ENCODE results near the gene OTUD7B. TPM values are rescaled to one million over a fixed set of nuclear protein-coding genes. Genes with fewer than 3 reads are reported as not detected.
A peak's percentile ranks its signal among the peaks of the same experiment; 100 is the strongest.

The OTUD7B gene
- total and polyA plus RNA-seq, 9 of the 15 experiments (the other 6 are each of a cell fraction or from before 2014, with no cell fraction given), result 0.96 to 18.8 (median 7.4) TPM

DNA sequence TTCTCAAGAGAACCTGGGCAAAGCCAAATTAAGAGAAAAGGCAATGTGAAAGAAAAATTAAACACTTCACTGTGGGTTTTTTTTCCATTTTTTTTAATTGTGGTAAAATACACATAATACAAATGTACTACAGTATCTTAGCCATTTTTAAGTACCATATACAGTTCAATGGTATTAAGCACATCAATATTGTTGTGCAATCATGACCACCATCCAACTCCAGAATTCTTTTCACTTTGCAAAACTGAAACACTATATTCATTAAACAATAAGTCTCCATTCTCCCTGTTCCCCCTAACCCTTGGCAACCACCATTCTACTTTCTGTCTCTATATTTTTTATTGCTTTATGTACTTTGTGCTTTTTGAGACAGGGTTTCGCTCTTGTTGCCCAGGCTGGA is 17.8 kb upstream of the OTUD7B start:
- no TSS peak for BruUV-seq (replicated peaks)
- FAIRE-seq (no peak), ATAC-seq (no peak), DNase-seq (ENCODE audit: extremely low read depth in 1 of 4, low spot score in 3 of 4) (no peak)
- Histone ChIP-seq H3K79me2 (ENCODE audit: control insufficient read depth, insufficient read depth, low read length) (no peaks in the 10 kb centered on the region), H2AFZ (ENCODE audit: low read depth, low read length) (no peak overlapping the region), H3K4me3 (no peak overlapping the region), H3K36me3 (ENCODE audit: control insufficient read depth, insufficient read depth, low read length) (no peaks in the 10 kb centered on the region), H4K20me1 (replicated peaks; ENCODE audit: control insufficient read depth, insufficient read depth, low read length) (no peaks in the 10 kb centered on the region), H3K9ac (ENCODE audit: insufficient read depth in 1 of 2, low read depth in 2 of 2, low read length in 2 of 2) (no peak overlapping the region), H3K27ac (ENCODE audit: extremely low read depth, low read depth, low read length) (no peak overlapping the region), H3K4me2 (ENCODE audit: insufficient read depth, low read length) (no peak overlapping the region), H3K27me3 (ENCODE audit: control insufficient read depth in 2 of 2, insufficient read depth in 2 of 2, low read length in 2 of 2) (no peaks in the 10 kb centered on the region), H3K4me1 (replicated peaks in 1 of 2; ENCODE audit: control insufficient read depth in 2 of 2, insufficient read depth in 2 of 2, low read length in 2 of 2) (no peaks in the 10 kb centered on the region; a peak in 1 of 5 replicates), H3K9me1 (ENCODE audit: control insufficient read depth, insufficient read depth, low read length) (no peaks in the 10 kb centered on the region), H3K9me3 (replicated peaks; ENCODE audit: control insufficient read depth, insufficient read depth, low read depth, low read length) (no peaks in the 10 kb centered on the region)
- in situ Hi-C loops (cut with MboI), result no loop called here
- no peak for TF ChIP-seq FOXJ3 (CRISPR knock-in tag; IDR thresholded peaks at IDR 0.05)
- TF ChIP-seq CEBPB (tag; IDR thresholded peaks at IDR 0.05), result peak; percentile 51; the same call in 1 of the 2 replicates
- intact Hi-C loops (cut with micrococcal nuclease), result no loop called here
- POLR2A ChIA-PET, result no interaction called here
- WGBS (ENCODE audit: insufficient coverage, low coverage, missing lambda C conversion rate), result 60% methylated on average over 1 of the region's 1 CpG
- CTCF ChIA-PET (ENCODE audit: low intra/inter-chr PET ratio), result no interaction called here

DNA sequence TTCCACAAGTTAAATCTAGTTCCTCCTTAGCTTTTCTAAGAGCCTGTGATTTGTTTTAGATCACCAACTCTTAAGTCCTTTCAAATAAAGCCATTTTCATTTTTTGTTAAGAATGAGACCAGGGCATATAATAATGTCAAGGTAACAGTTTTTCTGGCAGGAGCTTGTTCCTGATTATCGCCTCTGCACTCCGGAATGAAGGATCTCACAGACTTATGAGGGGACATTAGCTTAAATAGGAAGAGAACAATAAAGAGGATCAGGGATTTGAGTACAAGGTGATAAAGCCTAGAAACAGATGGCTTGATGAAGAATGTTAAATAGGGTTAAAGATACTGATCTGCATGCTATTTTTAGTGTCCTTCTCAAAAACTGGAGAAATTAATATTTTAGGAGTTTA is 13.6 kb upstream of the OTUD7B start:
- in situ Hi-C loops (cut with MboI), result no loop called here
- 59% methylated on average over 2 of the region's 2 CpGs for WGBS (ENCODE audit: insufficient coverage, low coverage, missing lambda C conversion rate)
- POLR2A ChIA-PET, result interaction anchor here (1.2 kb wide), 1 partner anchor 12 kb away, joined by 3 read pairs; no protein-coding TSS in a partner anchor
- TF ChIP-seq SP2 (IDR thresholded peaks at IDR 0.05; ENCODE audit: extremely low read depth, low read depth, low read length, poor library complexity, severe bottlenecking) (no peak), ZNF232 (CRISPR knock-in tag; IDR thresholded peaks at IDR 0.05) (no peak), ZNF133 (CRISPR knock-in tag; IDR thresholded peaks at IDR 0.05) (no peak), RNF2 (IDR thresholded peaks at IDR 0.05) (no peak), ZBED1 (IDR thresholded peaks at IDR 0.05) (no peak), DMBX1 (CRISPR knock-in tag; IDR thresholded peaks at IDR 0.05; ENCODE audit: borderline replicate concordance) (no peak), ZNF121 (CRISPR knock-in tag; conservative IDR thresholded peaks at IDR 0.05) (no peak), PTTG1 (tag; IDR thresholded peaks at IDR 0.05; ENCODE audit: low read depth) (no peak), ZNF436 (CRISPR knock-in tag; IDR thresholded peaks at IDR 0.05) (no peak), NELFE (IDR thresholded peaks at IDR 0.05; ENCODE audit: insufficient read depth, insufficient read length) (no peak), ZNF282 (CRISPR knock-in tag; IDR thresholded peaks at IDR 0.05) (no peak), ARID1B (IDR thresholded peaks at IDR 0.05) (no peak)
- TF ChIP-seq, protein P1, sequence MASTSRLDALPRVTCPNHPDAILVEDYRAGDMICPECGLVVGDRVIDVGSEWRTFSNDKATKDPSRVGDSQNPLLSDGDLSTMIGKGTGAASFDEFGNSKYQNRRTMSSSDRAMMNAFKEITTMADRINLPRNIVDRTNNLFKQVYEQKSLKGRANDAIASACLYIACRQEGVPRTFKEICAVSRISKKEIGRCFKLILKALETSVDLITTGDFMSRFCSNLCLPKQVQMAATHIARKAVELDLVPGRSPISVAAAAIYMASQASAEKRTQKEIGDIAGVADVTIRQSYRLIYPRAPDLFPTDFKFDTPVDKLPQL (IDR thresholded peaks at IDR 0.05; ENCODE audit: extremely low read depth, insufficient read length), result no peak
- TF ChIP-seq, protein P2, sequence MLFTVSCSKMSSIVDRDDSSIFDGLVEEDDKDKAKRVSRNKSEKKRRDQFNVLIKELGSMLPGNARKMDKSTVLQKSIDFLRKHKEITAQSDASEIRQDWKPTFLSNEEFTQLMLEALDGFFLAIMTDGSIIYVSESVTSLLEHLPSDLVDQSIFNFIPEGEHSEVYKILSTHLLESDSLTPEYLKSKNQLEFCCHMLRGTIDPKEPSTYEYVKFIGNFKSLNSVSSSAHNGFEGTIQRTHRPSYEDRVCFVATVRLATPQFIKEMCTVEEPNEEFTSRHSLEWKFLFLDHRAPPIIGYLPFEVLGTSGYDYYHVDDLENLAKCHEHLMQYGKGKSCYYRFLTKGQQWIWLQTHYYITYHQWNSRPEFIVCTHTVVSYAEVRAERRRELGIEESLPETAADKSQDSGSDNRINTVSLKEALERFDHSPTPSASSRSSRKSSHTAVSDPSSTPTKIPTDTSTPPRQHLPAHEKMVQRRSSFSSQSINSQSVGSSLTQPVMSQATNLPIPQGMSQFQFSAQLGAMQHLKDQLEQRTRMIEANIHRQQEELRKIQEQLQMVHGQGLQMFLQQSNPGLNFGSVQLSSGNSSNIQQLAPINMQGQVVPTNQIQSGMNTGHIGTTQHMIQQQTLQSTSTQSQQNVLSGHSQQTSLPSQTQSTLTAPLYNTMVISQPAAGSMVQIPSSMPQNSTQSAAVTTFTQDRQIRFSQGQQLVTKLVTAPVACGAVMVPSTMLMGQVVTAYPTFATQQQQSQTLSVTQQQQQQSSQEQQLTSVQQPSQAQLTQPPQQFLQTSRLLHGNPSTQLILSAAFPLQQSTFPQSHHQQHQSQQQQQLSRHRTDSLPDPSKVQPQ (CRISPR knock-in tag; IDR thresholded peaks at IDR 0.05; ENCODE audit: borderline replicate concordance), result no peak

More for the DNA sequence above, 13.6 kb upstream of the OTUD7B start:
- Histone ChIP-seq H4K20me1 (replicated peaks; ENCODE audit: control insufficient read depth, insufficient read depth, low read length) (no peaks in the 10 kb centered on the region), H3K79me2 (ENCODE audit: control insufficient read depth, insufficient read depth, low read length) (no peaks in the 10 kb centered on the region), H3K27ac (ENCODE audit: extremely low read depth, low read depth, low read length) (no peak overlapping the region), H3K9me3 (replicated peaks; ENCODE audit: control insufficient read depth, insufficient read depth, low read depth, low read length) (no peaks in the 10 kb centered on the region), H3K9ac (ENCODE audit: insufficient read depth in 1 of 2, low read depth in 2 of 2, low read length in 2 of 2) (no peak overlapping the region), H3K27me3 (ENCODE audit: control insufficient read depth in 2 of 2, insufficient read depth in 2 of 2, low read length in 2 of 2) (no peaks in the 10 kb centered on the region), H3K9me1 (ENCODE audit: control insufficient read depth, insufficient read depth, low read length) (no peaks in the 10 kb centered on the region), H3K4me3 (no peak overlapping the region), H3K36me3 (ENCODE audit: control insufficient read depth, insufficient read depth, low read length) (no peaks in the 10 kb centered on the region), H2AFZ (ENCODE audit: low read depth, low read length) (no peak overlapping the region), H3K4me1 (replicated peaks in 1 of 2; ENCODE audit: control insufficient read depth in 2 of 2, insufficient read depth in 2 of 2, low read length in 2 of 2) (no peaks in the 10 kb centered on the region; a peak in 1 of 5 replicates), H3K4me2 (ENCODE audit: insufficient read depth, low read length) (no peak overlapping the region)
- no peak for ATAC-seq
- DNase-seq (ENCODE audit: extremely low read depth in 1 of 4, low spot score in 3 of 4), result no peak
- FAIRE-seq, result no peak
- intact Hi-C loops (cut with micrococcal nuclease), result no loop called here
- BruUV-seq (replicated peaks), result no TSS peak
- CTCF ChIA-PET (ENCODE audit: low intra/inter-chr PET ratio), result no interaction called here

Measured in K562 (cell line).